Measurements from ENCODE around the gene ZNF74. TPM values are rescaled to one million over a fixed set of nuclear protein-coding genes. Genes with fewer than 3 reads are reported as not detected.
A peak's percentile ranks its signal among the peaks of the same experiment; 100 is the strongest.
"Not testable (repeated sequence)": the region's sequence is repeated elsewhere in the genome, so short reads cannot be mapped to it uniquely, and the experiment has no call there.

ZNF74 gene
- total RNA-seq, 1 donor from 2014 or later, result 10.7 TPM

DNA sequence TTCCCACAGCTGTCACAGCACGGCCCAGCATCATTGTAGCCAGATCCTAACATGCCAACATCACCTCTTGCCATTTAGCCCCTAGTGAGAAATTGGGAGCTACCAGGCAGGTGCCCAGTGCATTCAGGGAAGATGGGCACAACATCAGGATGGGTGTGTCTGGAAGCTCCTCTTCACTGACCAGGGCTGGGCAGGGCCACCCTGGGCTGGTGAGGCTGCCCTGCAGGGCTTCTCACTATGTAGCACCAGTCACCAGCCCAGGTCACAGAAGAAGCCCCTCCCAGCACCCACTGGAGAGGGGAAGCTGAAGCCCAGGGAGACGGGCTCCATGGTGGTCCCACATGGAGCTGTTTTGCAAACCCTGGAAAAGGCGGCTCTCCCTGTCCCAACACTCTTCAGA lies 13.9 kb downstream of the ZNF74 start:
- no peaks in the 10 kb centered on the region for H3K9me3 ChIP-seq
- H3K4me1 ChIP-seq, result no peaks in the 10 kb centered on the region
- no peaks in the 10 kb centered on the region for H3K27me3 ChIP-seq
- no peak overlapping the region for H3K27ac ChIP-seq
- peaks cover 33% of the 10 kb centered on the region for H3K36me3 ChIP-seq
- no peak overlapping the region for H3K4me3 ChIP-seq
- TF ChIP-seq, protein P1, sequence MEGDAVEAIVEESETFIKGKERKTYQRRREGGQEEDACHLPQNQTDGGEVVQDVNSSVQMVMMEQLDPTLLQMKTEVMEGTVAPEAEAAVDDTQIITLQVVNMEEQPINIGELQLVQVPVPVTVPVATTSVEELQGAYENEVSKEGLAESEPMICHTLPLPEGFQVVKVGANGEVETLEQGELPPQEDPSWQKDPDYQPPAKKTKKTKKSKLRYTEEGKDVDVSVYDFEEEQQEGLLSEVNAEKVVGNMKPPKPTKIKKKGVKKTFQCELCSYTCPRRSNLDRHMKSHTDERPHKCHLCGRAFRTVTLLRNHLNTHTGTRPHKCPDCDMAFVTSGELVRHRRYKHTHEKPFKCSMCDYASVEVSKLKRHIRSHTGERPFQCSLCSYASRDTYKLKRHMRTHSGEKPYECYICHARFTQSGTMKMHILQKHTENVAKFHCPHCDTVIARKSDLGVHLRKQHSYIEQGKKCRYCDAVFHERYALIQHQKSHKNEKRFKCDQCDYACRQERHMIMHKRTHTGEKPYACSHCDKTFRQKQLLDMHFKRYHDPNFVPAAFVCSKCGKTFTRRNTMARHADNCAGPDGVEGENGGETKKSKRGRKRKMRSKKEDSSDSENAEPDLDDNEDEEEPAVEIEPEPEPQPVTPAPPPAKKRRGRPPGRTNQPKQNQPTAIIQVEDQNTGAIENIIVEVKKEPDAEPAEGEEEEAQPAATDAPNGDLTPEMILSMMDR (IDR thresholded peaks at IDR 0.05), result no peak
- ATAC-seq (no peak), DNase-seq (peak; percentile 12)
- intact Hi-C loops (cut with DNase I), result no loop called here

GRCh38 chr22:20408891-20409290 lies 14.9 kb downstream of the ZNF74 start:
- DNase-seq (no peak), ATAC-seq (no peak)
- TF ChIP-seq, protein P1 (IDR thresholded peaks at IDR 0.05), result no peak
- intact Hi-C loops (cut with DNase I), result no loop called here
- Histone ChIP-seq H3K27ac (no peak overlapping the region), H3K4me1 (no peaks in the 10 kb centered on the region), H3K4me3 (no peak overlapping the region), H3K36me3 (peaks cover 22% of the 10 kb centered on the region), H3K9me3 (no peaks in the 10 kb centered on the region), H3K27me3 (no peaks in the 10 kb centered on the region)

- H3K4me3 ChIP-seq; H3K4me1 ChIP-seq; H3K27ac ChIP-seq; intact Hi-C loops (cut with DNase I); ATAC-seq; H3K9me3 ChIP-seq; H3K27me3 ChIP-seq: not testable (repeated sequence)
- H3K36me3 ChIP-seq, result peaks cover 19% of the 10 kb centered on the region
- peak; percentile 13 for DNase-seq
These were observed 15.4 kb downstream of the ZNF74 start for GRCh38 chr22:20409385-20409784.

- no peaks in the 10 kb centered on the region for H3K4me1 ChIP-seq
- TF ChIP-seq, protein P1 (IDR thresholded peaks at IDR 0.05), result no peak
- no peak overlapping the region for H3K27ac ChIP-seq
- H3K36me3 ChIP-seq, result no peaks in the 10 kb centered on the region
- H3K4me3 ChIP-seq, result no peak overlapping the region
- no peaks in the 10 kb centered on the region for H3K27me3 ChIP-seq
- intact Hi-C loops (cut with DNase I), result no loop called here
- no peak for ATAC-seq
- DNase-seq, result peak; percentile 16
- no peaks in the 10 kb centered on the region for H3K9me3 ChIP-seq
These were observed 18.7 kb downstream of the ZNF74 start for GRCh38 chr22:20412474-20413216.

GRCh38 chr22:20413217-20414058 lies 19.5 kb downstream of the ZNF74 start:
- H3K27me3 ChIP-seq, result no peaks in the 10 kb centered on the region
- ATAC-seq, result no peak
- TF ChIP-seq, protein P1 (IDR thresholded peaks at IDR 0.05), result no peak
- peaks cover 3% of the 10 kb centered on the region for H3K4me1 ChIP-seq
- H3K4me3 ChIP-seq, result no peak overlapping the region
- no peaks in the 10 kb centered on the region for H3K36me3 ChIP-seq
- H3K27ac ChIP-seq, result no peak overlapping the region
- intact Hi-C loops (cut with DNase I), result no loop called here
- no peaks in the 10 kb centered on the region for H3K9me3 ChIP-seq
- peak; percentile 34 for DNase-seq

DNA sequence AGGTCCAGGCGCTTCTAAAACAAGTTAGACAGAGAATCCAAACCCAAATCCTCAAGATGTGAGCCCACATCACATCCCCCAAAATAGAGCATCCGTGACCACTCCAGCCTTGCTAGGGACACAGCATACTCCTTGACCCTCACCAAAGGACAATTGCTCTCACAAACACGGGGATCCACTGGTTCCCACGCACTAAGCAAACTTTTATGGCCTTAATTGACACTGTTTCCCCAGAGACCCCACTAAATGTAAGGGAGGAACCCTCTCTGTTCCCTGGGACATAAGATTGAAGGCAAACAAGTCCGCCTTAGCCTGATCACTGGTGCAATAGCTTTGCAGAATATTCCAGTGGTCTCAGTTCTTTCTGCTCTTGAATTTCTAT lies 20.1 kb downstream of the ZNF74 start:
- ATAC-seq (no peak), DNase-seq (no peak)
- Histone ChIP-seq H3K4me1 (peaks cover 4% of the 10 kb centered on the region), H3K36me3 (no peaks in the 10 kb centered on the region), H3K4me3 (no peak overlapping the region), H3K27ac (no peak overlapping the region), H3K9me3 (no peaks in the 10 kb centered on the region), H3K27me3 (no peaks in the 10 kb centered on the region)
- intact Hi-C loops (cut with DNase I), result no loop called here
- TF ChIP-seq, protein P1 (IDR thresholded peaks at IDR 0.05), result no peak

Data from upper lobe of right lung (tissue), 1 donor.